DOHH2 (cell line): Measurements from ENCODE around the gene MIEF2.

Experiments used
- CTCF ChIP-seq: fragments of 200-600 bp; sonication (generic); IDR thresholded peaks from one replicate; pipeline ENCODE4 v1.5.1; 2014; ENCODE audit warnings: antibody characterized with exemption, mild to moderate bottlenecking, low read depth, low read length; ENCODE audit not compliant: poor library complexity, severe bottlenecking
- EZH2phosphoT487 ChIP-seq: fragments of 200-600 bp; sonication (generic); IDR thresholded peaks from 2 replicates; pipeline ENCODE4 v1.6.1; 2017; ENCODE audit warnings: borderline replicate concordance, mild to moderate bottlenecking, antibody characterized with exemption, low read length, moderate library complexity, mixed read lengths

DNA sequence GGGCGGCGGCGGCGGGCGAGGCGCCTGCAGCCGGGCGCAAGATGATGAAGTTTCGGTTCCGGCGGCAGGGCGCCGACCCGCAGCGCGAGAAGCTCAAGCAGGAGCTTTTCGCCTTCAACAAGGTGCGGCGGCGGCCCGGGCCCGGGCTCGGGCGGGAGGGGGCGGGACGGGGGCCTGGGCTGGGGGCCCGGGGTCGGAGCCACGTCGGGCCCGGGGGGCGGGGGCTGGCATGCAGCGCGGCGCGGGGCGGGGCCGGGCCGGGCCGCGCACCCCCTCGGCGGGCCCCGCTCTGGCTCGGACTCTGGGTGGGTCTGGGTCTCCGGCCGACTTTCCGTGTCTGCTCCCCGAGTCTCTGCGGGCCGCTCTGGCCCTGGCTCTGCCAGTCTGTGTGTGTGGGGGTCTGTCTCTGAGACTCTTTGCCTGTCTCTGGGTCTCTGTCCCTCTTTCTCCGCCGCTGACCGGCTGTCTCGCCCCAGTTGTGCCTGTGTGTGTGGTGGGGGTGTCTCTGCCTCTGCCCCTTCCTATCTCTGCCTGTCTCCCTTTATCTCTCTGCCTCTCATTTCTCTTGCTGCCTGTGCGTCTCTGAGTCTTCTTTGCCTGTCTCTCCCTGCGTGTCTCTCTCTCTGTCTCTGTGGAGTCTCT lies 34.7 kb upstream of the MIEF2 start:
- no peak for TF ChIP-seq CTCF
- no peak for TF ChIP-seq EZH2phosphoT487
